GM03348 (cell line): ENCODE measurements around the gene EXOC4.
A peak's percentile ranks its signal among the peaks of the same experiment; 100 is the strongest.
"Not testable (repeated sequence)": the region's sequence is repeated elsewhere in the genome, so short reads cannot be mapped to it uniquely, and the experiment has no call there.

Experiments
- DNase-seq: peaks from one replicate; pipeline ENCODE4 v3.0.0; 2012; ENCODE audit warnings: low spot score

Gene EXOC4

DNA sequence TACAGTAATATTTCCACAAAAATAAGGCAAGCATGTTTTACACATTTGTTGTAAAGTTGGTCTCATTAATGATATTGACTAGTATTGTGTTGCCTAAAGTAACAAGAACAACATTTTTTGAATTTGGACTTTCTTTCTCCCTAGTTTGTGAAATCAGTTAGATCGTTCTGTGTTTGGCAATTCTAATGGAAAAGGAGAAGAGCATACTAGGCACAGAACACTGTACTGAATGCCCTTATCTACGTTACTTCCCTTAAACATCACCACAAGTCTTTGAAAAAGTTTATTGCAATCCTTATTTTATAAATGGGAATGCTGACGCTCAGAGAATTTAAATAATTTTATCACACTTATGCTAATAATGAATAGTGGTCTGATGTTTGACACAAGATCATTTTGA is 372.2 kb downstream of the EXOC4 start:
- no peak for DNase-seq

DNA sequence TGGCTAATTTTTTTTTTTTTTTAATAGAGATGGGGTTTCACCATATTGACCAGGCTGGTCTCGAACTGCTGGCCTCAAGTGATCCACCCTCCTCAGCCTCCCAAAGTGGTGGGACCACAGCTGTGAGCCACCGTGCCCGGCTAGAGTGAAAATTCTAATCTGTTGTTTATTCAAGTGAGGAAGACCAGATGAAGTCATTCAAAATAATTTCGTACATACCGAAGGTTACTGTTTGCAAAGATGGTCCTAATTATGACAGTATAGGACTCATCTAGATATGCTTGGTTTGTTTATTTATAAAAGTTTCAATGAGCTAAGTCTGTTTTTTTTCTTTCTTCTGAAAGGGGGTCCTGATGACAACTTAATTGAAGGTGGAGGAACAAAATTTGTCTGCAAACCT is 376.8 kb downstream of the EXOC4 start:
- DNase-seq, result no peak

DNA sequence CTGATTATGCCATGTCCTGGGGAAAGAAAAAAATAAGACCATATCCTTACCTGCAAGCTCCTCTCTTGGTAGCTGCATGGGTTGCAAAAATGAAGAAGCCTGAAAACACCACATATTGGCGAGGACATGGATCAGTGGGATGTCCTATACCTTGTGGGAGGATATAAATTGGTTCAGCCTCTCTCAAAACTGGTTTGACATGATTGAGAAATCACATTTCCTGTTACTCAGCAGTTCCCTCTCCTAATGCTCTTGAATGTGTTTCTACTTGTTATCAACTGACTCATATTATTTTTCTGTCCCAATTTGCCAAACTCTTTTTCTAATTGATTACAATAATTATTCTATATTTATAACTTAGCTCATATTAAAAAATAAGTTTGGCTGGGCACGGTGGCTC is 380.2 kb downstream of the EXOC4 start:
- peak; percentile 60 for DNase-seq

DNA sequence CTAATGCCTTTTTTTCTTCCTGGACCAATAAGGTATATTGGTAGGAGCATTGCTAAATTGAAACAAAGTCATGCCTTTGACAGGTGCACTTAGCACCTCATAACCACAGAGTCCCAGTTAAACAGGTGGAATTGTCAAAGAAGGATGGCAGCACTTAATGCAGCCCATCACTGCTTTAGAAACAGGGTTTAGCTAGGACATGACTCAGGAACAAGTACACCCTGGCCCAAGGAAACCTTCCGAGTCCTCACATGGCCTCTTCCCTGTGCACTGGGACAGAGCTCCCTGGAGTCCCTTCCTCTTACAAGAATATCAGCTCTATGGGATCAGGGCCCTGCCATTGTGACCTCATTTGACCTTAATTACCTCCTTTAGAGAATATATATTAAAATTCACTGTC is 382.7 kb downstream of the EXOC4 start:
- no peak for DNase-seq

DNA sequence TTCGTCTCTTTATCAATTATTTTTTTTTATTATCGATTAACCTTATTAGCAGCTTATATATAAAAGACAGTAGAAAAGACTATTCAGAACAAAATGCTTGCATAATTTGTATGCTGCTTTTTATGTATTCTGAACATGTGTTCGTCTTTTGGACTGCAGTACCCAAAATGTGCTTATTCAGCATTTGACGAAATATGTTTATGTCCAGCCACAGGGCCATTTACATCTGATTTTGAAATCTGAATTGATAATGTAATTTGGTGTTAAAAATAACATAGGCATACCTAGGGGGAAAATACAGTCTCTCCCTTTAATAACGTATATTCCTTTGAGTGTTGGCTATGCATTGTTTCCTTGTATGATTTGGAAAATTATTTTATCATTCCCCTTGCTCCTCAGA is 386.0 kb downstream of the EXOC4 start:
- no peak for DNase-seq

DNA sequence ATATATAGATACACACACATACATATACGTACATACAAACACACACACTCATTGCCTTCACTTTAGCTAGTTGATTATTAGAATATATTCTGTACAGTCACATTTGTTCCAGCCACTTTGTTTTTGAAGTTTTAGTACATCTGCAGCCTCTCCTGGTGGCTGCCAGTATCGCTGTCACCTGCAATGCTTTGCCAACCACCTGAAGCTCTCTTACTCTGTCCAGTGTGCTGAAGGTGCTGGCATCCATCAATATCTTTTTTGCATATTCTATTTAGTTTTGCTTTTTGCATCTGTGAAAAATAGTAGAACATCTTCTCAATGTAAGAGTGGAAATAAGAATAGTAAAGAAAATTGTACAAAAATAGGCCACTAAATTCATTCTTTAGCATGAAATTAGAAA is 388.6 kb downstream of the EXOC4 start:
- no peak for DNase-seq

DNA sequence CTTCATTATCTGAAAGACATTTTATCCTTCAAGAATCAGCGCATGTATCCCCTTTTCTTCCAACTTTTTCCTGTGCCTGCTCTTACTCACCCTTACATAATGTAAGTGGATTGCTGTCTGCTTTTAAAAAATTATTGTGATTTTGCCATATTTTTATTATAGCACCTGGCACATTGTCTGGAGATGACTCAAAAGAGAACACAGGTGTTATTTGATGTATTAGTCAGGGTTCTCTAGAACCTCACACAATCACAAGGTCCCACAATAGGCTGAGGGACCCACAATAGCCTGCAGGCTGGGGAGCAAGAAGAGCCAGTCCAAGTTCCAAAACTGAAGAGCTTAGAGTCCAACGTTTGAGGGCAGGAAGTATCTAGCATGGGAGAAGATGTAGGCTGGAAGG is 390.0 kb downstream of the EXOC4 start:
- no peak for DNase-seq

DNA sequence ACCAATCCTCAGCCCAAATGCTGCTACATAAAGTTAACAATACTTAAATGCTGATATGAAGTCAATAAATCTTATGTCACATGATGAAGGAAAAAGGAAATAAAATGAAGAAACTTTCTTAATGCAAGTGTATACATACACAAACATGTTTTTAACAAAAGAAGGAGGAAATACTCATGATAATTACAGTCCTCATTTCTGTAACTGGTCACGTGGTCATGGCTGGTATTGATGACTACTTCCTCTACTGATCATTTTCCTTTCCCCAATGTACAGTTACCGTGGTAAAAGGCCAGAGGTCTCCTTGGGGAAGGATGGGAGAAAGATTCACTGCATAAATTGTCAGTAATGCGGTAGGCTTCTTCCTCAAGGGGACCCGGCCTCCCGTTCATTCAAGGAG is 390.8 kb downstream of the EXOC4 start:
- DNase-seq, result not testable (repeated sequence)

DNA sequence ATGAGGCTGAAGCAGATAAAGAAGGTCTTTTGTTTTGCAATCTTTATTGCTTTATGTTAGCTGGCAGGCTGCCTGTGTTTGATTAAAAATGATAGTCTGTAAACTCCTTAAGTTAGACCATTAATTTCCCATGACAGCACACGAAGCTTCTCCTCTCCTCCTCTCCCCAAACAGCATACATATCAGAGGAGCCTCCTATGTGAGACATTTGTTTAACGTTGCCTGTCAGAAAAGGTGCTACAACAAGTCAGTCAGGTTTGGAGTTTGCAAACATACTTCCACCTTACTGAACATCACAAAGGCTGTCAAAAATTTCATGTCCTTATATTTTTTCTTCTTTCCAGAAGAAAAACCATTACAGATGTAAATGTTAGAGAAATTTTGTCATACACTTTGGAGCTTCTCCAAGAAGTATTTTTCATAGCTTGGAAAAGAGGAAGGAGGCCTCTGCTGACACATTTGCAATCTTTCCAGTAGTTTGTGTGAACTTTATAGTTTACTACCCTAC is 393.1 kb downstream of the EXOC4 start:
- no peak for DNase-seq

DNA sequence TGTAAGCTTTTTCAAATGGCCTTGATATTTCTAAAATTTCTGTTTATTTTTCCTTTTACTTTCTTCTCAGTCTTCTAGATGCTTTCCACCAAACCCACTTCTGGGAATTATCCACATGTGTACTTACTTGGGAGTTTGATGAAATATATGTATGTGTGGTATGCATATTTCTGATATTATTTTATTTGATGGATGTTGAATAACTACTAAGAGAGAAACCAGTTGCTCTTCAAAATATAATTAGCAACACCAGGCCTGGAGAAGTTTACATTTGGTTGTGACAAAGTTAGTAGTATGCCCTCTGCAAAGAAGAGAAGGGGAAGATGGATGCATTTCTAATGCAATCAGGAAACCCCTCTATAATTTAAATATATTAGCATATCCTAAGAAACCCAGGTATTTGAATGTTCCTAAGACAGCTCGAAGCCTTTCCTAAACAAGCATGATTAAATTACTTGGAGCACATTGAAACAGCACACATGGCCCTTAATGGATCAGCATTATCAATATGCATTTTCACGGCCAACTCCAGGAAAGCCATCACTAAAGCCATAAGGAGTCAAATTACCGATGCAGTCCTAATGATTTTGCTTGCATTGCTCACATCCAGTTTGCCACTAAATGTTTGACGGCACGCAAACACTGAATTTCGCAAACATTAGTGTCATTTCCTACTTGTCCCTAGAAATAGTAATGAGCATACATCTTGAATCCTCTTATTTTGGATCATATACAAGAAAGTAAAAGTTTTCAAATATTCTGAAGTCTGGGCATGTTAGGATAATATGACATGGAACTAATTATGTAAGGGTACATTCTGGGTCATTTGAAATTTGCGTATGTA is 393.8 kb downstream of the EXOC4 start:
- no peak for DNase-seq

DNA sequence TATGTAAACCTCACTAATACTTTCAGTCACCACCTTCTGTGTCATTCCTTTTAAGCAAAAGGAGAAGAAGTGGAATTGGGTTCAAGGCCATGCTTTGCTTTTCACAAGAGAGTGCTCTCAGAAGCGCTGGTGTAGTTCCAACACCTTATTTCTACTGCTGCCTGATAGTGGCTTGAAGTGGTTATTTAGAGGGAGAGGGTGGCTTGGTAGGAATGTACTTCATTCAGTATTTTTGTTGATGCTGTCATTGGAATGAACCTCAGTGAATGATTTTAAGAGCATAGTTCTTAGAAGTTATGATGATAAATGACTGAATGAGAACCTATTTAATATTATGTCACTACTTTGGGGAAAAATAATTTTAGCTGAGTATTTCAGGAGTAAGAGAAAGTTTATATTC is 396.7 kb downstream of the EXOC4 start:
- DNase-seq, result no peak

DNA sequence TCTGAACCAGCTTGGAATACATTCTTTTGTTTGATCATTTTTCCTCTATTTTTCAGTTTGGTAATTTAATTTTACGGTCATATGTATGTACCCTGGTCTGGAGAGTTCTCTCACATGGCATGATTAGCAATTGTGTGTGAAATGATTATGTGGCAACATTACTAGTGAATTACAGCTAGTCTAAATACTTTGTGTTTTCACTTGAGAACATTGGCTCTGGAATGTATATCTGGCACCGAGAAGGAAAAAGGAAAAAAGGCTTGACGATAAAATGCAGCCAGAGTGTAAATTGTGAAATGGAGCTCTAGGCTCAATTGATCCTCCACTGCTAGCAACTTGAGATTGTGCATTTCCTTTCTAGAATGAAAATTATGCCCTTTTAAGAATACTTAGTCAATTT is 397.2 kb downstream of the EXOC4 start:
- DNase-seq, result peak; percentile 43

DNA sequence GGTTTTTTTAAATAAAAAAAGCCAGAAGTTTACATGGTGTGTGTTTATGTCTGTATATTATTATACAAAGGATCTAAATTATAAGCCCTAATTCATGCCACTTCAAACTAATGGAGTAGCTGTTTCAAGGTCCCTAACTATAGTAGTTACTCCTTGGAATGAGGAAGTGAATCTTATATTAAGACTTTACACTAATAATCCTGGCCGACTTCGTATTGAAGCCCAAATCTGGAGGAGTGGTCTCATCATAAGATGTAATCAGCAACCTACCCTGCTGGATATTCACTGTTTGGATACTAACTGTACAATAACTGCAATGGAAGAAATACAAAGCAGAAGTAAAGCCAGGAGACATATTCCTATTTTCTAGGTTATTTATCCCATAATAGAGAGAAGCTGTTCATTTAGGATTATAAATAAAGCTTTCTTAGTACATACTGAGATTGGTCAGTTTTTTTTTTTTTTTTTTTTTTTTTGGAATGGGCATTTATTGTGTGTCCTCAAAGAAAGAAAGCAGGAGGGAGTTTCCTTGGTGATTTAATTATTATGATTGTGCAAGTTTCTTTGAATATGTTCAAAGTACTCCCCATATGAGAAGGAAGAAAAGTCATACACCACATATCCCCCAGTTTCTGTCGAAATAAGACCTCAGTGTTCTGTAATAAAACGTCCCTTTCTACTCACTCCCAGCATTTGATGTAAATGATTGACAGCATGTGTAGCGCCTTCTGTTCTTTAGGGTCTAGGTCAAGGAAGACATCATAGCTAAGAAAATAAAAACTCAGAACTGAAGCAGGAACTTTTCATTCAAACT is 397.8 kb downstream of the EXOC4 start:
- DNase-seq, result peak; percentile 18

DNA sequence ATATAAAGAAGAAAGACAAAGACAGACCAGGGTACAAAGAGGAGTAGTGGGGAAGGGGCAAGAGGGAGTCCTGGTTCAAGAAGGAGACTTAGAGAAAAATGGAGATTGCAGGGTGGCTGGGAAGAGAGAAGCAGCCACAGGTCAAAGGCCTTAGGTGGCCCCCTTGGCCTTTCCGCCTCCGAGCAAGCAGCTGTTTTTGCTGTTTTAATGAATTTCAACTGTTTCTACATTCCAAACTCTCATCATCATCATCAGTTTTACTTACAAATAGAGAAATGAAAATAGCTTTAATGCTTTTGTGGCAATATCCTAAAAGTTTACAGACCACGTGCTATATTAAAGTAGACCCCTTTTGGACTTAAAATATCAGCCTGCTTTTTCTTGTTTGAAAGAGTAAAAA is 399.7 kb downstream of the EXOC4 start:
- no peak for DNase-seq

DNA sequence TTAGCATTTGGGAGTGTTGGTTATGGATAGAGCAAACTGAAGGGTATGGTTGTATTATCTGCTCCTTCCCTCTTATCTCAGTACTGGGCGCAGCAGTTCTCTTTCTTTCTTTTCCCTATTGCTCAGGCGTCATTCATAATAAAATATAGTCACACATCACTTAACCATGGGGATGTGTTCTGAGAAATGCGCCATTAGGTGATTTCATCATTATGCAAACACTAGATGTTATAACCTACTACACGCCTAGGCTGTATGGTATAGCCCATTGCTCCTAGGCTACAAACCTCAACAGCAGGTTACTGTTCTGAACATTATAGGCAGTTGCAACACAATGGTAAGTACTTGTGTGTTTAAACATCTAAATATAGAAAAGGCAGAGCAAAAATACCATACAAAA is 401.7 kb downstream of the EXOC4 start:
- no peak for DNase-seq

DNA sequence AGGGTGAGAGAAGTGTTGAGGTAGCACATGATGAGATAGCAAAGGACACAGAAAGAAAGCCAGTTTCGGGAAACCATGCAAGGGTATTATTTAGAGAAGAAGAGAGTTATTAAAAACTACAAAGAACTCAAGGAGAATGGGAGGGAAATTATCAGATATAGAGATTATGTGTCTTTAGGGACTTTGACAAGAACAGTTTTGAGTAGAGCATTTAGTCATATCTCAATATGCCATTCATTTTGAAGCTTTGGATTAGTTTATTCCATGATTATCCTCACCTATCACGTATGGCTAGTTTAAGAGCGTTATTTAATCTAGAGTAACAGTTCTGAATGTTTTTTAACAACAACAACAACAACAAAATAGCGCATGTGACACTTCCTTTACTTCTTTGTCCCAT is 409.4 kb downstream of the EXOC4 start:
- no peak for DNase-seq

DNA sequence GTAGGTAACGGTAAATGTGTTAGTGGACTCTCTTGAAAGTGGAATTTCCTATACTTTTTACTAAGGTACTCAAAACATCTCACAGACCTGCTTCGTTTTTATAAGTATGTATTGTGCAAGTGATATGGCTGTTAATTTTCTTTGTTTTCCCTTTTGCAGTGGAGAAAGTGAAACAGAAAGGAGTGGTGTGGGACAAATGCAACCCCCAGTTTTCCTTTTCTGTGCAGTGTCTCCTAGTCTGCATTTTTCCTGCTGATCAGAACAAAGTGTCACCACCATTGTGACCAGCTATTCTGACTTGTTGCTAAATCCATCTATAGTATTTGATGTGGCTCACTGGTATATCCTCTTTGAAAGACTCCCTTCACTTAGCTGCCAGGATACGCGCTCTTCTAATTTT is 410.0 kb downstream of the EXOC4 start:
- DNase-seq, result no peak

DNA sequence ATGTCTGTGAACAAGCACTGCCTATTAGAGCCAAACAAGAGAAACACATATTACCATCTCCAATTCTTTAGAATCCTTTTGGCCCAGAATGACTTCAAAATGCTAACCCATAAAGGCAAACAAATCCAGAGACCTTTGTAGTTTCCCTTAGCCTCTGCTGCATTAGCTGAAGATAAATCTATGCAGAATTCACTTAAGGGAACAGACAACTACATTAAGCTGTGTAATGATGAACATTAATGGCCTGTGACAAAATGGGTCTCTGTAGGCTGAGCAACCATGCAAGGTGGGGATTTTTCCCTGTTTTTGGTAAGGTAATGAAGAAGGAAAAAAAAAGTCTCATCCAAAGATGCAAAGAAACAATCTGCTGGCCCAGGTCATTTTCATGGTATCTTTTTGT is 411.6 kb downstream of the EXOC4 start:
- no peak for DNase-seq

DNA sequence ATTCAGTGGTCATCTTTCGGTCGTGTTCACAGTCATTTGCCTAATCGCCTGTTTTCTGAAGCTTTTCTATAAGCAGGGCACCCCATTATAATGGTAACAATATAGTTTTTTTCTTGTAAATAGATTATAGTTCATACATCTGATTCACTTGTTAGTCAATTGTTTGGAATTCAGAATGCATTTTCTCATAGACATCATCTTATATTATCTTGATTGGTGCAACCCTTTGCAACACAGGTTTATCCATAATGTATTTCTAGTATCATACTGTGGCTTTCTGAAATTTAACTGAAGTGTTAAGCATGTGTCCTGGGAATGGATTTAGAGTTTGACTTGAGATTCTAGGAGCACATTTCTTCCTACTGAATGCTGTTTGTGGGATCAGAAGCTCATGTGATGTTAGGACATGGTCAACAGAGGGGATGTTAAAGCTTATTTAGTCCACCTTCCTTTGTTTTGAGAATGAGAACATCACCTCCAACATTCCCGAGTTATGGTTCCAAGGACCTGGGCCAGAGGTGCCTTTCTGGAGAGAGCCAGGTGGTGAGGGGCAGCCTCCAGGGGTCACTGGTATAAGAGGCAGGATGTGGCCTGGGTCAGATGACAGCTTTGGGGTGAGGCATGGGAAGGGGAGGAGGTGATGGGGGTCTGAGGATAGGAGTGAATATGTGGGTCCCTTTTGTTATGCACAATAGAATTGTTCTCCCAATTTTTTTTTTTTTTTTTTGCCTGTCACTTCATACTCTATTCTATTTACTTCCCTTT is 415.6 kb downstream of the EXOC4 start:
- no peak for DNase-seq

DNA sequence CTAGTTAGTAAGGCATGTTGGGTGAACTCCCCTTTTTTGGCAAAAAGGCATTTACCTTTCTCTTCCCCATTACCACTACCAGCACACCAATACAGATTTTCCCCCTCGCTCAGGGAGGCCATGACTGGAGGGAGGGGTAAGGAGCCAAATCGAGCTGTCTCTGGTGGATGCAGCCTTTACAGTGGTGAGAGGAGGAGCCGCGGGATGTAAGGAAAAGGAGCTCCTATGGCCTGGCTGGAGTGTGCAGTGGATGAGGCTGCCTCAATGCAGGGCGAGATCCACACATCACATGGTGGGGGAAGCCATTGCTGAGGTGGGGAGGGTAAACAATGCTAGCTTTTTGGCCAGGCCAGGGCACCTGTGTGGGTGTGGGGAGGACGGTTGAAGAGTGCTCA is 416.2 kb downstream of the EXOC4 start:
- no peak for DNase-seq

DNA sequence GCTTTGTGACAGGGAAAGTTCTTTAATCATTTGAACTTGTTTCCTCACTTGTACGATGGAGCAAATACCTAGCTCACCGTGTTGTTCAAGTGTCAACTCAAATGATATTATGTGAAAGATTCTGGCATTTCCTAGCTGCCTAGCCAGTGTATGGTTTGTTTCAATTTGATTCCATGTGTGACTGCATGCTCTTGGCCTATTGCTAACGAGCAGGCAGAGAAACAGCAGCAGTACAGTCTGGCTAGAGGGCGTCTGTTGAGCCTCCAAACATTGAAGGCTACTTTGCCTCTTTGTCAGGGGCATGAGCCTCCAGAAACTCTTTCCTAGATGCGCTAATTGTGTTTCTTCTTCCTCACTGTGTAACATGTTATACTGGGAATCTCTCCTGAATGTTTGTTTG is 417.4 kb downstream of the EXOC4 start:
- no peak for DNase-seq

DNA sequence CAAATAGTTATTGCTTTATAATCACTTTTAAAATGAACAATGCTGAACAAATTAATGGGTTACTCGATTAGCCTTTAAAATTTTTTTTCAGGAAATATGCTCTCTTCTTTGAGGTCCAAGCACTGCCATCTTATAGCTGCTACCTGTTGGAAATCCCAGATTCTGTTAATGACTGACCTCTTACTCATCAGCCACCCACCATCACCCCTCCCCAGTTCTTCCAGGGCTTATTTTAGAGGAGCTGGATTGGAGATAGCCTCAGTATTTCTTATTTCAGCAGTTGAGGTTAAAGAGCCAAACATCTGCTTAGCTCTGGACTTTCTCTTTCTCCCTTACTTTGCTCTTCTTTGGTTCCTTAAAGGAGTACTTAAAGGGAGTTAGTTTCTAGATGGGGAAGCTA is 420.0 kb downstream of the EXOC4 start:
- DNase-seq, result no peak
